NCI-H1417 (cell line): ENCODE results near the gene PGS1.

ENCODE experiments used
- DNase-seq, 3 experiments: peaks; one replicate each; lab custom pipeline; 2025; lab: John Stamatoyannopoulos, UW

PGS1 gene

GRCh38 chr17:78472035-78472905 lies 93.8 kb downstream of the PGS1 start:
- no peak for DNase-seq

- DNase-seq: no peak
Observed at GRCh38 chr17:78473951-78474613, 95.6 kb downstream of the PGS1 start.
